Prostate gland (tissue), 2 donors: ENCODE data around the gene ZP1. TPM values are rescaled to one million over a fixed set of nuclear protein-coding genes. Genes with fewer than 3 reads are reported as not detected.

ENCODE experiments used
- DNase-seq: peaks from one replicate; pipeline ENCODE4 v3.0.0-alpha.2; 2019; ENCODE audit warnings: low spot score
- H3K27ac ChIP-seq, 2 donors: fragments of 200-600 bp; sonication (generic); 2 replicates each; pipeline ENCODE4 v1.5.1; 2017 to 2019
- H3K27me3 ChIP-seq: fragments of 200-600 bp; sonication (generic); replicated peaks from 2 replicates; pipeline ENCODE4 v1.5.1; 2019; ENCODE audit not compliant: insufficient read depth
- H3K36me3 ChIP-seq, 2 donors: fragments of 200-600 bp; sonication (generic); 1 replicate in 1 of 2; 2 replicates in 1 of 2; pipeline versions ENCODE4 v1.5.1 to v1.8.1; 2017 to 2019
- H3K4me1 ChIP-seq: fragments of 200-600 bp; sonication (generic); replicated peaks from 2 replicates; pipeline ENCODE4 v1.5.1; 2019
- H3K4me3 ChIP-seq, 2 donors: fragments of 200-600 bp; sonication (generic); 2 replicates each; pipeline ENCODE4 v1.5.1; 2017 to 2019
- H3K9me3 ChIP-seq: fragments of 200-600 bp; sonication (generic); 2 replicates; pipeline ENCODE4 v1.5.1; 2017
- POLR2A ChIP-seq: fragments of 450-650 bp; IDR thresholded peaks from one replicate; pipeline ENCODE4 v1.6.1; 2016; ENCODE audit warnings: antibody characterized with exemption, mild to moderate bottlenecking
- POLR2AphosphoS5 ChIP-seq: sonication (generic); formaldehyde crosslinking; IDR thresholded peaks from one replicate; pipeline ENCODE4 v1.6.1; 2017; ENCODE audit warnings: antibody characterized with exemption
- WGBS: methylation state at CpG from one replicate; pipeline ENCODE4 v1.1.5; 2018; 5-methylcytosine and 5-hydroxymethylcytosine counted together
- intact Hi-C: fragments of 100-400 bp; cut with DNase I; formaldehyde crosslinking; loops from one replicate; pipeline ENCODE4 v1.14.2; 2022
- total RNA-seq, 2 donors: library from RNA; depleted of rRNA; stranded (reverse); fragments of >200 nt; gene quantifications; one replicate each; pipeline ENCODE4 v1.1.0, GENCODE V29; 2016
- TF ChIP-seq, protein P1 (sequence below), 4 experiments: fragments of 200-600 bp in 2 of 4; fragments of 450-650 bp in 2 of 4; sonication (generic) in 2 of 4; IDR thresholded peaks; 1 replicate in 3 of 4; 2 replicates in 1 of 4; pipeline ENCODE4 v1.5.1; 2016 to 2019; ENCODE audit warnings: antibody characterized with exemption in 4 of 4, mild to moderate bottlenecking in 2 of 4, moderate library complexity in 2 of 4

The ZP1 gene
- total RNA-seq, 2 donors from 2014 or later, result 0.68 to 0.80 TPM

DNA sequence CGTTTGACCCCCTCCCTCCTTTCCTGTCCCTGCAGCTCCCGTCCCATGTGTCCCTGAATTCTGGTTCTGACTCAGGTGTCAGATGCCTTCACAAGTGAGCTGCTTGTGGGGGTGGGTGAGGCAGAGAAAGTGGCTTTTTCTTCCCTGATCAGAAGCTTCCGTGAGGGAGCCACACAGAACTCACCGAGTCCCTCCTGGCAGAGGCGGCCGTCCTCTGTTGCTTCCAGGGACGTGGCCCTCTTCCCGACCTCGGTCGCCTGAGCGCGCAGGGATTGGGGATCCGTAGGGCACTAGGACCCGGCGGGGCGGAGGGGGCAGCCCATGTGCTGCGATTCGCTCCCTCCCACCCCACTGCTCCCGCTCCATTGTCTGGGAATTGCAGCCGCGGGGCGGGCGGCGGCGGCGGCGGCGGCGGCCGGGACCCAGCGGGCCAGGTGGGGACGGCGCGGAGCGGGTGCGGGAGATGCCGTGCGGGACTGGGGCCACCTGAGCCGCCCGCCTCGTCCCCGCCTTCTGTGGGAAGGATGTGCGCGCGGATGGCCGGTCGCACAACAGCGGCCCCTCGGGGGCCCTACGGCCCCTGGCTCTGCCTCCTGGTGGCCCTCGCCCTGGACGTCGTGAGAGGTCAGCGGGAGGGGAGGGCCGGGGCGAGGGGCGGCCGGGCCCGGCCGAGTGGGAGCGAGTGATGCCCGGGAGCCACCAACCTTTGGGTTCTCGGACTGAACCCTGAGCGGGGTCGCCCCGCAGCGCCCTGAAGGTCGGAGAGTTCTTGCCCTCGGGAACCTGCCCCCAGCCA, 57.0 kb downstream of the ZP1 start, which contains the start of gene TMEM132A:
TSS of gene TMEM132A (plus strand) at position 351 of the 796 bp plus-strand sequence. CDS start at position 525, 174 bp downstream.
- intact Hi-C loops, result no loop called here
- TF ChIP-seq POLR2AphosphoS5 (peak; percentile 45), POLR2A (peak; percentile 41)
- TF ChIP-seq, protein P1, sequence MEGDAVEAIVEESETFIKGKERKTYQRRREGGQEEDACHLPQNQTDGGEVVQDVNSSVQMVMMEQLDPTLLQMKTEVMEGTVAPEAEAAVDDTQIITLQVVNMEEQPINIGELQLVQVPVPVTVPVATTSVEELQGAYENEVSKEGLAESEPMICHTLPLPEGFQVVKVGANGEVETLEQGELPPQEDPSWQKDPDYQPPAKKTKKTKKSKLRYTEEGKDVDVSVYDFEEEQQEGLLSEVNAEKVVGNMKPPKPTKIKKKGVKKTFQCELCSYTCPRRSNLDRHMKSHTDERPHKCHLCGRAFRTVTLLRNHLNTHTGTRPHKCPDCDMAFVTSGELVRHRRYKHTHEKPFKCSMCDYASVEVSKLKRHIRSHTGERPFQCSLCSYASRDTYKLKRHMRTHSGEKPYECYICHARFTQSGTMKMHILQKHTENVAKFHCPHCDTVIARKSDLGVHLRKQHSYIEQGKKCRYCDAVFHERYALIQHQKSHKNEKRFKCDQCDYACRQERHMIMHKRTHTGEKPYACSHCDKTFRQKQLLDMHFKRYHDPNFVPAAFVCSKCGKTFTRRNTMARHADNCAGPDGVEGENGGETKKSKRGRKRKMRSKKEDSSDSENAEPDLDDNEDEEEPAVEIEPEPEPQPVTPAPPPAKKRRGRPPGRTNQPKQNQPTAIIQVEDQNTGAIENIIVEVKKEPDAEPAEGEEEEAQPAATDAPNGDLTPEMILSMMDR (IDR thresholded peaks at IDR 0.05), result no peak
- Histone ChIP-seq H3K4me1 (no peaks in the 10 kb centered on the region), H3K9me3 (no peaks in the 10 kb centered on the region), H3K27ac (no peak within 1 kb of the TSS), H3K27me3 (no peaks in the 10 kb centered on the region), H3K36me3 (peaks cover 9 to 17% of the 10 kb centered on the region in 2 donors), H3K4me3 (peak within 1 kb of the TSS; percentile 46 to 52)
- under 1% methylated on average over 46 of the region's 69 CpGs for WGBS
- DNase-seq, result peak; percentile 53

Other genes starting within 250 kb of the ZP1 start
- gene MS4A8, start 167.9 kb upstream of the ZP1 start, total RNA-seq, result 1 to 10 TPM in 1 of 2 donors, under 1 TPM in 1; 0.68 to 1.1 TPM
- gene MS4A18, start 142.8 kb upstream of the ZP1 start, total RNA-seq, result not detected
- gene MS4A15, start 110.7 kb upstream of the ZP1 start, total RNA-seq, result not detected
- gene MS4A10, start 82.2 kb upstream of the ZP1 start, total RNA-seq, result under 1 TPM in 1 of 2 donors, not detected in 1; 0.45 TPM
- gene CCDC86, start 25.4 kb upstream of the ZP1 start, total RNA-seq, result 10 to 100 TPM; 48.7 to 56.7 TPM
- gene PTGDR2, start 11.6 kb upstream of the ZP1 start, total RNA-seq, result under 1 TPM; 0.34 to 0.46 TPM
- 100 to 1,000 TPM; 147 to 181 TPM for gene PRPF19, start 39.0 kb downstream of the ZP1 start, total RNA-seq
- 100 to 1,000 TPM; 106 to 122 TPM for gene TMEM109, start 46.6 kb downstream of the ZP1 start, total RNA-seq
- 10 to 100 TPM; 18.7 to 44.5 TPM for gene TMEM132A, start 56.9 kb downstream of the ZP1 start, total RNA-seq
- gene SLC15A3, start 84.6 kb downstream of the ZP1 start, total RNA-seq, result 10 to 100 TPM in 1 of 2 donors, 1 to 10 TPM in 1; 3.3 to 19.4 TPM
- gene CD6, start 104.1 kb downstream of the ZP1 start, total RNA-seq, result 1 to 10 TPM in 1 of 2 donors, under 1 TPM in 1; 0.51 to 1.2 TPM
- under 1 TPM; 0.18 to 0.91 TPM for gene CD5, start 234.9 kb downstream of the ZP1 start, total RNA-seq